ENCODE measurements around the gene ETV3L.

Gene ETV3L

DNA sequence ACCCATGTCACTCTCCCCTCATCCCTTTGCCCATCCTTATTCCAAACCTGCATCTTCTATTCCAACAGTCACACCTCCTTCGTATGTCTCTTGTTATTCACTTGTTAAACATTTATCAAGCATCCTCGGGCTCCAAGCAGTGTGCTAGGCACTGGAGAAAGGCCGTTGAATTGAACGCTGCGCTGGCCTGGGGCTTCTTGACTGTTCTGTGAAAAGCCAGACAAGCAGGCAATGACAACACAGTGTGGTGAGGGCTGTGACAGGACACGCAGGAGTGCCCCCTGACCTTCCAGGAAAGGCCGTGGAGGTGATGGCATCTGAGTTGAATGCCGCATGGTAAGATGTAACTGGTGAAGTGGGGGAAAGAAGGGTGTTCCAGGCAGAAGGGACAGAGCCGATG is 19.4 kb upstream of the ETV3L start:
- no peak overlapping the region for H3K4me3 ChIP-seq (ENCODE audit: control insufficient read depth, low read depth, low read length)
- TF ChIP-seq, protein P1, sequence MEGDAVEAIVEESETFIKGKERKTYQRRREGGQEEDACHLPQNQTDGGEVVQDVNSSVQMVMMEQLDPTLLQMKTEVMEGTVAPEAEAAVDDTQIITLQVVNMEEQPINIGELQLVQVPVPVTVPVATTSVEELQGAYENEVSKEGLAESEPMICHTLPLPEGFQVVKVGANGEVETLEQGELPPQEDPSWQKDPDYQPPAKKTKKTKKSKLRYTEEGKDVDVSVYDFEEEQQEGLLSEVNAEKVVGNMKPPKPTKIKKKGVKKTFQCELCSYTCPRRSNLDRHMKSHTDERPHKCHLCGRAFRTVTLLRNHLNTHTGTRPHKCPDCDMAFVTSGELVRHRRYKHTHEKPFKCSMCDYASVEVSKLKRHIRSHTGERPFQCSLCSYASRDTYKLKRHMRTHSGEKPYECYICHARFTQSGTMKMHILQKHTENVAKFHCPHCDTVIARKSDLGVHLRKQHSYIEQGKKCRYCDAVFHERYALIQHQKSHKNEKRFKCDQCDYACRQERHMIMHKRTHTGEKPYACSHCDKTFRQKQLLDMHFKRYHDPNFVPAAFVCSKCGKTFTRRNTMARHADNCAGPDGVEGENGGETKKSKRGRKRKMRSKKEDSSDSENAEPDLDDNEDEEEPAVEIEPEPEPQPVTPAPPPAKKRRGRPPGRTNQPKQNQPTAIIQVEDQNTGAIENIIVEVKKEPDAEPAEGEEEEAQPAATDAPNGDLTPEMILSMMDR (conservative IDR thresholded peaks at IDR 0.05; ENCODE audit: control insufficient read depth, insufficient read depth, low read depth, low read length): no peak
- no peak for DNase-seq (ENCODE audit: low read depth)

DNA sequence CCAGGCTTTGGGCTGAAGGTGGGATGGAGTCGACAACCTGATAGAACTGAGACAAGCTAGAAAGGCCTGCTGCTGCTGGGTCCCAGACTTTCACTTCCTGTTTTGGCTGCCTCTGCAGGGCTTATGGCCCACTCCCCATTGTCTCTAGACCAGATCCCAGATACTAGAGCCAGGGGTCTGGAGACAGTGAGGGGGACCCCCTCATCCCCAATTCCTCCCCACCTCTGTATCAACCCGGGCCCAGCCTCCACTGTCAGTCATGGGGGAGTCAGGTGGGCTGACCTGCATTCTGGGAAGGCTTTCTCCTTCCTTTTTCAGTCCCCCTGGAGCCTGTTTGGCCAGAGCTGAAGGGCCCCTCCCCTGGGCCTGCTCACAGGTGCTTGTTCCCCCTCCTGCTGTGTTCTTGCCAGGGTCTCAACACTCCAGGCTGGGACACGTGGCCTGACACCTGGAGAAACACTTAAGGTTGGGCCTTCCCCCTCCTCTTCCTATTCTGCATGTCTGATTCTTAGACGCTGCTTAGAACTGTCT is 18.0 kb upstream of the ETV3L start:
- DNase-seq (ENCODE audit: low read depth): no peak
- H3K4me3 ChIP-seq (ENCODE audit: control insufficient read depth, low read depth, low read length): no peak overlapping the region
- TF ChIP-seq, protein P1 (conservative IDR thresholded peaks at IDR 0.05; ENCODE audit: control insufficient read depth, insufficient read depth, low read depth, low read length): no peak

DNA sequence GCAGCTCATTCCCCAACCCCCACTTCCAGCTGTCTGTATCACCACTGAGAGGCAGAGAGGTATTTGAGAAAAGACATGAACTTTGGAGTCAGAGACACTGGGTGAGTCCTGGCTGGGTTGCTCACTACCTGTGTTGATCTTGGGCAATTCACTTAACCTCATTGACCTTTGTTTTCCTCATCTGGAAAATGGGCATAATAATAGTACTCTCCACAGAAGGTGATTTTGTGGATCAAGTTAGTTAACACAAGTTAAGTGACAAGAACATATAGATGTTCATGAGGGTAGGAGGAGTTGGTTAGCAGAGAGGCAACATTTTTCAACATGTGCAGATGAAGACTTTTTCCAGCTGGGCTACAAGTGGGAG is 17.1 kb upstream of the ETV3L start:
- TF ChIP-seq, protein P1 (conservative IDR thresholded peaks at IDR 0.05; ENCODE audit: control insufficient read depth, insufficient read depth, low read depth, low read length): no peak
- no peak overlapping the region for H3K4me3 ChIP-seq (ENCODE audit: control insufficient read depth, low read depth, low read length)
- no peak for DNase-seq (ENCODE audit: low read depth)

DNA sequence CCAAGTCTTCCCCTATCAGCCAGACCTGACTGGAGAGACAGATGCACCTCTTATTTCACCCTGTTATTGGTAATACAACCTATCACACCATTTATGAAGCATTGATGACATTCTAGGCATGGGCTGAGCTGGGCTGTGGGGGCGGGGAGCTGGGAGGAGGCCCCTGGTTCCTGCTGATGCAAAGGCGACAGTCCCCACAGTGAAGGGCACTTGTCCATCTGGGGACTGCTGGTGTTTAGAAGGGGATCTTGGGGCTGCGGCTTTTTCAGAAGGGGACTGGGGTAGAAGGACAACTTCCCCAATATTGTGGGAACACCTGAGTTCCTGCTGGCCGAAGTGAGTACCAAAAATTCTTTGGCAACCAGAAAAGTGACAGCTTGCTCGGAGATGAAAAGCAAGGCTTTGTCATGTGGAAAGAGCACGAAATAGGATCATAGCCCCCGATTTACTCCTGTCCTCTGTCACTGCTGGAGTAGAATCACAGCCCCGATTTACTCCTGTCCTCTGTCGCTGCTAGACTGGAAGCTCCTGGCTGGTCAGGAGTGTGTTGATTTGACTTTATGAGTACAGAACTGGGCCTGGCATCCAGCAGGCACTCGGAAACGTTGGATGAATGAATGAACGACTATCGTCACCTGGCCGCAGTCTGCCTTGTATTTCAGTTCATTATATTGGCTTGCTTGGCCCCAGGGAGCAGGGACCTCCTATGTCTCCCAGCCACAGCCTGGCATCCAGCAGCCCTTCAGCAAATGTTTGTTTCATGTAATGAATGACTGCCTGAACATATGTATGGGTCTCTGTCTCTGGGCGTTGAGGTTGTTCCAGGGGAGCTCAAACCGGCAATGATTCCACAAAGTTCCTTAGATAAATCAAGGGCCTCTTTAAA is 16.5 kb upstream of the ETV3L start:
- no peak overlapping the region for H3K4me3 ChIP-seq (ENCODE audit: control insufficient read depth, low read depth, low read length)
- no peak for DNase-seq (ENCODE audit: low read depth)
- TF ChIP-seq, protein P1 (conservative IDR thresholded peaks at IDR 0.05; ENCODE audit: control insufficient read depth, insufficient read depth, low read depth, low read length): no peak

- DNase-seq (ENCODE audit: low read depth): no peak
- TF ChIP-seq, protein P1 (conservative IDR thresholded peaks at IDR 0.05; ENCODE audit: control insufficient read depth, insufficient read depth, low read depth, low read length): no peak
- no peak overlapping the region for H3K4me3 ChIP-seq (ENCODE audit: control insufficient read depth, low read depth, low read length)
Observed at GRCh38 chr1:157115429-157115838, 15.8 kb upstream of the ETV3L start.

GRCh38 chr1:157114183-157115121 is 14.8 kb upstream of the ETV3L start:
- no peak overlapping the region for H3K4me3 ChIP-seq (ENCODE audit: control insufficient read depth, low read depth, low read length)
- no peak for DNase-seq (ENCODE audit: low read depth)
- TF ChIP-seq, protein P1 (conservative IDR thresholded peaks at IDR 0.05; ENCODE audit: control insufficient read depth, insufficient read depth, low read depth, low read length): no peak

All from fibroblast of mammary gland (primary cell).